Suppressor macrophage treated with lipopolysaccharide for 1 hour (primary cell): ENCODE measurements around the gene KRTAP17-1.
A peak's percentile ranks its signal among the peaks of the same experiment; 100 is the strongest.
"Not testable (repeated sequence)": the region's sequence is repeated elsewhere in the genome, so short reads cannot be mapped to it uniquely, and the experiment has no call there.

Experiments used
- DNase-seq, 3 donors: peaks; one replicate each; pipeline ENCODE4 v3.0.0-alpha.2; 2020 to 2022

The KRTAP17-1 gene

DNA sequence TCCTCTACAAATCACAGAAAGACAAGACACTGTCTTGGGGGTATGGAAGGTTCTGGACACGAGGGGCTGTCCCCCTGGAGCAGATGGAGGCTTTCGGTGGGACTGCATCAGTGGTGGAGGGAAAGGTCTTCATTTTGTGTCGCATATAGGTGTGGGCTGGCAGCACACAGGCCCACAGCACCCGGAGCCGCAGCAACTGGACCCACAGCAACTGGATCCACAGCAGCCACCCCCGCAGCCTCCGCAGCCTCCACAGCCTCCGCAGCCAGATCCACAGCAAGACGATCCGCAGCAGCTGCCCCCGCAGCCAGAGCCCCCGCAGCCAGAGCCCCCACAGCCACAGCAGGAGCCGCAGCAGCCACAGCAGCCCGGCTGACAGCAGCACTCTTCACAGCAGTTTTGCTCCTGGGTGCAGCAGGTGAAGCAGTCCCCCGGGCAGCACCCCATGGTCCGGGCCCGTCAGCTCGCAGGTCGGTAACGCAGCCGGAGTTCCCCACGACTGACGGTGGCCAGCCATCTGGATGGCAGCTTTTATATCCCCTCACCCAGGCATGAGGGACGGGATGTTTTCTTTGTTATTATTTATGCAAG, at the start of gene KRTAP17-1:
Gene KRTAP17-1 (minus strand): TSS at position 507 of the 591 bp plus-strand sequence. CDS start 60 bp downstream, at position 447.
- no peak for DNase-seq

DNA sequence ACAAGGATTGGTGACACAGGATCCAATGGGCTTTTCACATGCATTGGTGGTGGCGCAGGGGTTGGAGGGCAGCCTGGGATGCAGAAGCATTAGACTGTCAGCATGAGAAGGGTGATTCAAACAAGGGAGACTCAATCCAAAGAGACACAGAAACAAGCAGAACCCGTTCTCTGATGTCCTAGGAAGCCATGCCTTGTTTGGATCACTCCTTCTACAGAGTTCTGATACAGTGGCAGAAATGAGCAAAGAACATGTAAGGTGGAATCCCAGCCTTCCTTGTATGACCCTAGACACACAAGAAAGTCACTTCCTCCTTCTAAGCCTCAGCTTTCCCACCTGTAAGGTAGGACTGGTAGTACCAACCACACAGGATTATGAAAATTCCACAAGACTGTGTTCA, 48.4 kb upstream of the KRTAP17-1 start:
- DNase-seq, result no peak

- DNase-seq, result no peak
These were observed 44.9 kb upstream of the KRTAP17-1 start for GRCh38 chr17:41360296-41360995.

DNA sequence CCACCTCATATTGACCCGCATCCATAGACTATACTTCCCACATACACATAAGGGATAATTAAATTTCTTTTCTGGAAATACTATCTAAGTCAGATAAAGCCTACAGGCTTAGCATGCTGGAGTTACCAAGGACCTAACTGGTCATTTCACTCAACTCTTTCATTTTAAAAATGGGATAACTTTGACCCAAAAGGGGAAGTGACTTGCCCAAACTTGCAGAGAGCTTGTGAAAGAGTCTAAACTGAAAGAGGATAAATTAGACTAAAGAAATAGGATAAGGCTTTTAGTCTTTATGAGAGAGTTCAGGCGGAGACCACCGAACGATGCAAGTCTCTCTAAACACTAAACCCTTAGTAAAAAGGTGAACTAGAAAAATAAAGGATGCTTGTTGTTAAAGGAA, 39.0 kb upstream of the KRTAP17-1 start:
- peak; percentile 25 to 46 (median 41) for DNase-seq

DNA sequence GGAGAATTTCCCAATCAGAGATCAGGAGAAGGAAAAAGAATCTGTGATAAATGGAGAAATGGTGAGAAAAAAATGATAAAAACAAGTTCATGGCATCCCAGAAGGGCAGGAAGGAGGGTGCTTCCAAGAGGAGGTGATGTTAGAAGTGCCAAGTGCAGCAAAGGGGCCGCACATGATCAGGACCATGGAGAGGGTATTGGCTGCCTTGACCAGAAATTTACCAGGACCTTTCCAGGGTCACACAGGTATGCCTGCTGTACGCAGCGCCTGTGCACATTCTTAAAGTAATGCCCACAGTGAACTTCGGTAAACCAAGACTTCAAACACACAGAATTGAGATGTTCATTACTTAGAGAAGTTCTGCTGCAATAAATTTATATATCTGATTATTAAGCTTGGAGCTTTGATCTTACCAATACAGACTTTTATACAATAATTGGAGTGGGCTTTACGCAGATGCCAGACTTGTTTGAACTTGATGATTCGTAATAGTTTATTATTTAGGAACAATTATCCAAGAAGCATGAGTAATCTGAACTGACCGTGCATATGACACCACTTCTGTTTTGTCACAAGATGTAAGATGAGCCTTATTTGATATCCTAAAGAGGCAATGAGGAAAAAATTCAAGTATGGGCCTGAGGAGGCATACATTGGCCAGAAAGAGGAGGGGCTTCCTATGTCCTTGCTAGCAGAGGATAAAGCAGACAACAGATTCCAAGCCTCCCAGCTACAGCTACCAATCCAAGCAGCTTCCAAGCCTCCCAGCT, 37.3 kb upstream of the KRTAP17-1 start:
- DNase-seq, result no peak

- DNase-seq, result no peak
These were observed 35.7 kb upstream of the KRTAP17-1 start for GRCh38 chr17:41351177-41351576.

GRCh38 chr17:41350381-41350878, 34.9 kb upstream of the KRTAP17-1 start, which contains the start of gene KRT33A:
TSS of gene KRT33A (minus strand) at chr17:41350828. CDS start at chr17:41350767, 61 bp downstream.
- not testable (repeated sequence) for DNase-seq

DNA sequence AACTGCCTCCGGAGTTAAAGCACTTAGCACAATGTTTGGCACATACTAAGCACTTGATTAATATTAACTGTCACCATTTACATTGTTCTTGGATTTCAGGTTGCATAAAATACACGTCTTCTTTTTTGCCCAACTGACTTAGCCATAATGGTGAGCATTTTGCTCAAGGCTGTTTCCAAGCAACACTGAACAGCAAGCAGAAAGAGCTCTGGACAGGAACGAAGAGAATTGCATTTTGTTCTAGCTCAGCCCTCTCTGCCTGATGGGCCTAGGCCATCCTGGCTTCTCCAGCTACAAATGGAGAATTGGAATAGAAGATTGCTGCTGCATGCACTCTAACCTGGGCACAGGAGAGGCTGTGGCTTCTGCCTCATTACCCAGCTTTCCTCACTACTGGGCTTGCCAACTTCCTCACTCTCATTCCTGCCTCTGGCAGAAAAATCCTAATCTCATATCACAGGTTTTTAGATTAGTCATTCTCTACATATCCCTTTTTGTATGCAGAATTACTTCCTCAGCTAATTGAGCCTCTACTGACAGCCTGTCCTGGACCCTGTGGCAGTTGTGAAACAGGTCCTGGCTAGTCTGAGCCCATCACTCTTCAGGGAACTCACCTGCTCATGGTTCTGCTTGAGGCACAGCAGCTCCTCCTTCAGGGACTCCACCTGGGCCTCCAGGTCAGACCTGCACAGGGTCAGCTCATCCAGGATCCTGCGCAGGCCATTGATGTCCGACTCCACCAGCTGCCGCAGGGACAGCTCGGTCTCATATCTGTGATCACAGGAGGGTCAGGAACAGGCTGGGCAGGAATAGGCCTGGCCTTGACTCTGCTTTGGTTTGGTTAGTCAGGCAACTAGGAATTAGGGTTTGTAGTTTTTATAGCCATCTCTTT, 32.6 kb upstream of the KRTAP17-1 start:
- no peak for DNase-seq

GRCh38 chr17:41346421-41346820, 30.9 kb upstream of the KRTAP17-1 start:
- not testable (repeated sequence) for DNase-seq

GRCh38 chr17:41345992-41346391, 30.5 kb upstream of the KRTAP17-1 start:
- no peak for DNase-seq

DNA sequence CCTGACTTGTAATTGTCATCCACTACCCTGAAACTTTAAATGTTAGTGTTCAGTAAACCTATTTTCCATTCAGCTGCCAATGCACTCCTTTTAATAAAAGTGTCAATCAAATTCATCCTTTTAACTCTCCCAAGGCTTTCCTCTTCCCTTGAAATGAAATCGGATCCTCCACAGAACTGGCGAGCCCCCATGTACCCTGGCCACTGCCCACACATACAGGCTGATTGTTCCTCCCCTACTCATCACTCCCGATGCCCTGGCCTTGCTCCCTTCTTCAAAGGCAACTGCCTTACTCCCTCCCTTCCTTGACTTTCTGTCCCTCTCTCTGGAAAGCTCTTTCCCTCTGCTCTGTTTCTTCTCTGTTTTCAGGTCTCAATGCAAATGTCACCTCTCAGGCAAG, 27.5 kb upstream of the KRTAP17-1 start:
- DNase-seq, result no peak

DNA sequence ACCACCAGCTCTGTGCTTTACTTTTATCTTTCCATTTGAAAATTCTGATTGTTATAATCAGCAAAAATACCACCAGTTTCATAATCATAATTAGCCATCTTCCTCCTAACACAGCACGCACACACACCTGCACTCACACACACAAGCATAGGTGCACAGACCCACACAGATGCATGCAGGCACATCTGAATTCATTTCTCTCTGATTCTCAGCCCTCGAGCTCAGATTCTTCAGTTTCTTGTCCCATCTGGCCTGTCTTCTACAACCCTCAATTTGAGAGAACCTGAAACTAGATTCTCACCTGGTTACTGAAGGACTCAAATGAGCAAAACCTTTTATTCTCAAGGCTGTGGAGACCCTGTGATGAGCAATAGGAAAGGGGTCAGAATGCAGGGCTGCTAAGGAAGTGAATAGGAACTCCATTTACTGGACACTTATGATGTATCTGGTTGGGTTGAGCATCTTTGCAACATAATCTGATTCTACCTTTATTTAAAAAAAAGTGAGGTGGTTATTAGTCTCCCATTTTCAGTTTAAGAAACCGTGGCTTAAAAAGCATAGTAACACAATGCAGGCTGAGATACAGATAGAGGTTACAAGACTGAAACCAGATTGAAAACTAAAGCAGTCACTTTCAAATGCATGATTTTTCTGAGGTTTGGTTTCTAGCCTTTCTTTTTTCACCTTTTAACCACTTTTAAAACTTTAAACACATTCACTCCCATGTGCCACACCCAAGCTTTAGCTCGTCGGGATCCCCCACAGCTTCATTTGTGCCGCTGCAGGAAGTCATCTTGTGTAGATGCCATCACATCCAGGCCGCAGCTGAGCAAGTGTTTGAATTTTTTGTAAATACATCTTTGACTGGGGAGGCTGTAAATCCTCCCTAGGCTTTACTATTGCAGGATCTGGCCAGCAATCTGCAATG, 25.7 kb upstream of the KRTAP17-1 start:
- no peak for DNase-seq

DNA sequence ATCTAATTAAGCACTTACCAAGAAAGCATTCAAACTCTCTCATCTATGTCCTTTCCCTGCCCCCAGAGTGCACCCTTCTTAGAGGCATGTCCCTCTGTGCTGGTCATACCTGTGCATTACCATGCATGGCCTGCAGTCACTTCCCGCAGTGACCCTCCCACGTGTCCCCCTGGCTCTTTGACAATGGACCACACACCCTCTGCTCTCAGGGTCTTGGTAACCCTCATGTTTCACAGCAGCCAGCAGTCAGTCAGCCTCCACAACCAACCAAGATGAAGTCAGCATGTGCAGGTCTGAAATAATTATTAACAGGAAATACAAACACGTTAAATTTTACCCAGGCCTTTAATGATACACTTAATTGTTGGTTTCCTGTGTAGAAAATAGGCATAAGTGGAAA, 25.0 kb upstream of the KRTAP17-1 start:
- no peak for DNase-seq

GRCh38 chr17:41339571-41340172, 24.2 kb upstream of the KRTAP17-1 start:
- no peak for DNase-seq

DNA sequence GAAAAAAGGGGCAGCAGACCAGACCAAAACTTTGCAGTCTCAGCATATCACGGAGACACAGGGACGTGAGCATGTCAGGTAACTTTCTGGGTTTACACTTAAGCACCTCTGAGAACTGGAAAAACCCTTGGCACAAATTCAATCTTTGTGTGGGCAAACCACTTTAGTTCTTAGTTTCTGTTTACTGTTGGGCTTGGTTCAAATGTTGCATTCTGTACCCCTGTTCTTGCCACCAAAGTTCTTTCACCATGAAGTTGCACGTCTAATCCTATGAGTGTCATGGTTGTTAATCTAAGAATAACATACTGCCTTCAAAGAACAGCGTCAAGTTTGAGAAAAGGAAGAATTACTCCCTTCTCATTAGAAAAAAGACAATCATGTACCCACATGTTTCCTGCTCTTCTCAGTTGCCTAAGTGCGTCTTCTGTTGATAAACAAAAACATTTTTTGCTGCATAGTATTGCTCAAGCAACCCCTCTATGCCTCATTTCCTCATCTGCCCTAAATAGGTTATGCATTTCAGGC, 23.5 kb upstream of the KRTAP17-1 start:
- DNase-seq, result peak; percentile 27 to 49 (median 37)

DNA sequence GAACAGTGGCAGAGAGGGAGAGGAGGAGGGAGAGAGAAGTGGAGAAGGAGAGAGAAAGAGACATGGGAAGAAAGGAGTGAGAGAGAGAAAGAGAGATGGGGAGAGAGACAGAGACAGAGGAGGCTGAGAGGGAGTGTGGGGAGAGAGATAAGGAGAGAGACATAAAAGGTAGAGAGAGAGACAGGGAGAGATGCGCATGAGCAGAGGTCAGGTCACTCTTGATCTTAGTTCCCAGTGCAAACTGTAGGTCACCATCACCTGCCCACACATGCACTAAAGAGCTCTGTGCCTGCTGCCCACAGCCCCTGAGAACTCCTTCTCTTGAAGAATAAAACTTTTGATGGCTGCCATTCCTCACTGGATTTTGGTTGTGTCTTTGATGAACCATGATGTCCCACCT, 20.2 kb upstream of the KRTAP17-1 start:
- DNase-seq, result no peak

DNA sequence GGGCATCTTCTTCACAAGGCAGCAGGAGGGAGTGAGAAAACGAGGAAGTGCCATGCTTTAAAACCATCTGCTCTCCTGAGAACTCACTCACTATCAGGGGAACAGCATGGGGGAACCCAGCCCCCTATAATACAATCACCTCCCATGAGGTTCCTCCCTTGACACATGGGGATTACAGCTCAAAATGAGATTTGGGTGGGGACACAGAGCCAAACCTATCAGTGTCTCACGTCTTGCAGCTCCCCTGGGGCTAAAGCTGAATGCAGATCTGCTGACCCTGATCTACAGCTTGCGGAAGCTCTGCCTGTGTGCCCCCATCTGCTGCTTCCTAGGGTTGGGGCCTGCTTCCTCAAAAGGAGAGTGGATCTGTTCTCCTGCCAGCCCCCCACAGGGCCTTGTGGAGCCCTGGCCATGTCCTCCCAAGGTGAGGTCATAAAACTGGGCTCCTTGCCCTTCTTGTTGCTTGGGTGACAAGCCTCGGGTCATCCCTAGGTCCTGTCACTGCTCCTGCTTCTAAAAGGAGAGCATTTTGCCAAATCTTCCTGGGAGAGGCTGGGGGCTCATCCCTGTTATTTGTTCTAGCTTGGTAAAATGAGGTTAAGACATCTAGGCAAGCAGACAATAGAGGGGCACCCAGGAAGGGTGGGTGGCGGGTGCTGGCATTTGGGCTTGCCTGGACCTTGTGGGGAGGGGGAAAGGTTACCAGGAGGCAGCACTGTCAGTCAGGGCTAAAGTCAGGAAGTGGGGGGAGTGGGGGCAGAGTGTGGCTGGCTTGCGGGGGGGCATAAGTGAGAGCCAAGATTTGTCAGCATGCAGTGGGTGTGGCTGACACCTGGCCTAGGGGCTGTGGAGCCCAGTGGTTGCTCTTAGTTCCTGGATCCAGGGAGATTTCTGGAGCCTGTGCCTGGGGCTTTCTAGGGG, 19.1 kb upstream of the KRTAP17-1 start:
- DNase-seq, result no peak

GRCh38 chr17:41333836-41334235, 18.3 kb upstream of the KRTAP17-1 start:
- DNase-seq, result no peak

- DNase-seq, result no peak
These were observed 17.6 kb upstream of the KRTAP17-1 start for GRCh38 chr17:41333098-41333497.

DNA sequence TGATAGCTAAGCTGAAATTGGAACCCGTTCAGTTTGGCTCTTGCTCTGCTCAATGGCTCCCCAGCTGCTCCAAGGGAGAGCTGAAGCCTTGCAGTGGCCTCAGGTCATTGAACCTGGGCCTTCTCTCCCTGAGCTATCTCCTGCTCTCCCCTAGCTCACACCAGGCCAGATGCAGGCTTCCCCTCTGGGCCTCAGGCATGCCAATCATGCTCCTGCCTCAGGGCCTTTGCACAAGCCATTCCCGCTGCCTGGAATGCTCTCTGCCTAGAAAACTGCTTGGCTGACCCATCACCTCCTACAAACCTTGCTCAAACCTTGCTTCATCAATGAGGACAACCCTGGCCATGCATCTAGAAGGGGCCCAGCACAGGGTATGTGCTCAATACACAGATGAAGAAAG, 16.7 kb upstream of the KRTAP17-1 start:
- no peak for DNase-seq
